A549 (cell line): ENCODE data around the gene ACOXL. TPM values are rescaled to one million over a fixed set of nuclear protein-coding genes. Genes with fewer than 3 reads are reported as not detected.
"Not testable (repeated sequence)": the region's sequence is repeated elsewhere in the genome, so short reads cannot be mapped to it uniquely, and the experiment has no call there.

Experiments
- ATAC-seq, 2 experiments: fragments of 200-7000 bp in 1 of 2; fragments of >200 bp in 1 of 2; cut with Nextera tagmentation in 1 of 2; cut with Tn5 transposase in 1 of 2; 3 replicates each; pipeline versions ENCODE4 v1.8.0 to v1.9.1; 2018 to 2020; ENCODE audit warnings: mild to moderate bottlenecking in 1 of 2, moderate library complexity in 1 of 2
- CTCF ChIA-PET: fragments of 300-600 bp; sonication (Branson Sonifier 250); formaldehyde crosslinking; extraction: SDS; loops from one replicate; lab custom pipeline; 2021; ENCODE audit warnings: antibody characterized with exemption, inconsistent platforms; lab: Yijun Ruan, JAX
- POLR2A ChIA-PET: fragments of 350-600 bp; formaldehyde crosslinking; extraction: SDS; loops from one replicate; lab custom pipeline; 2021; ENCODE audit warnings: antibody characterized with exemption, inconsistent platforms; lab: Yijun Ruan, JAX
- DNase-seq, 2 experiments: peaks; one replicate each; pipeline versions ENCODE4 v3.0.0 to v3.0.0-alpha.2; 2011 to 2016; ENCODE audit warnings: low read depth in 1 of 2, low spot score in 1 of 2
- FAIRE-seq: peaks from 2 replicates; lab custom pipeline; 2011; peaks lifted over from hg19 to GRCh38; lab: Jason Lieb, UNC
- H3K27ac ChIP-seq, 2 experiments: fragments of >200 bp; sonication (Bioruptor Twin); formaldehyde crosslinking; 3 replicates each; pipeline ENCODE4 v1.5.1; 2016 to 2017
- H3K4me1 ChIP-seq: fragments of >200 bp; sonication (Bioruptor Twin); formaldehyde crosslinking; 3 replicates; pipeline ENCODE4 v1.6.1; 2016
- H3K4me2 ChIP-seq: fragments of >200 bp; sonication (Bioruptor Twin); formaldehyde crosslinking; 3 replicates; pipeline ENCODE4 v1.6.1; 2016
- H3K4me3 ChIP-seq: fragments of >200 bp; sonication (Bioruptor Twin); formaldehyde crosslinking; 3 replicates; pipeline ENCODE4 v1.5.1; 2016
- H3K9me3 ChIP-seq: fragments of >200 bp; sonication (Bioruptor Twin); formaldehyde crosslinking; 3 replicates; pipeline ENCODE4 v1.6.1; 2016
- CEBPB ChIP-seq, 2 experiments: fragments of >200 bp in 1 of 2; sonication (Bioruptor Twin) in 1 of 2; formaldehyde crosslinking in 1 of 2; IDR thresholded peaks; 2 replicates each; pipeline ENCODE4 v1.6.1; 2012 to 2016
- EHF ChIP-seq: fragments of 250-450 bp; sonication (Bioruptor Pico); IDR thresholded peaks from 2 replicates; pipeline ENCODE4 v1.5.0; 2020; ENCODE audit warnings: mild to moderate bottlenecking
- FOSL2 ChIP-seq, 2 experiments: fragments of 450-650 bp in 1 of 2; fragments of >200 bp in 1 of 2; sonication (Bioruptor Twin) in 1 of 2; formaldehyde crosslinking; IDR thresholded peaks; 2 replicates each; pipeline versions ENCODE4 v1.5.0 to v1.6.1; 2016 to 2020; ENCODE audit warnings: mild to moderate bottlenecking in 1 of 2, moderate library complexity in 1 of 2
- FOXS1 ChIP-seq: fragments of 250-450 bp; sonication (Bioruptor Pico); IDR thresholded peaks from 2 replicates; pipeline ENCODE4 v1.5.0; 2020; ENCODE audit warnings: mild to moderate bottlenecking, moderate library complexity
- GATA3 ChIP-seq: IDR thresholded peaks from 2 replicates; pipeline ENCODE4 v1.6.1; 2012; ENCODE audit warnings: borderline replicate concordance
- HOXA7 ChIP-seq: fragments of 250-450 bp; sonication (Bioruptor Pico); IDR thresholded peaks from 2 replicates; pipeline ENCODE4 v1.5.0; 2020; ENCODE audit warnings: mild to moderate bottlenecking, moderate library complexity
- HOXB5 ChIP-seq: fragments of 250-450 bp; sonication (Bioruptor Pico); IDR thresholded peaks from 2 replicates; pipeline ENCODE4 v1.5.0; 2020; ENCODE audit warnings: mild to moderate bottlenecking, moderate library complexity
- JUNB ChIP-seq: fragments of >200 bp; sonication (Bioruptor Twin); formaldehyde crosslinking; IDR thresholded peaks from 2 replicates; pipeline ENCODE4 v1.6.1; 2016
- KDM5A ChIP-seq: fragments of 200-600 bp; sonication (generic); IDR thresholded peaks from 2 replicates; pipeline ENCODE4 v1.6.1; 2016; ENCODE audit warnings: antibody characterized with exemption, mild to moderate bottlenecking
- MYC ChIP-seq: IDR thresholded peaks from 2 replicates; pipeline ENCODE4 v1.6.1; 2012; ENCODE audit warnings: mild to moderate bottlenecking, inconsistent platforms, low read length, improper control_type of control experiment, borderline replicate concordance
- NFE2L2 ChIP-seq: fragments of 150-350 bp; conservative IDR thresholded peaks from 2 replicates; pipeline ENCODE4 v1.6.1; 2014; ENCODE audit warnings: low read length
- NR3C1 ChIP-seq: fragments of >200 bp; sonication (Bioruptor Twin); formaldehyde crosslinking; IDR thresholded peaks from 3 replicates; pipeline ENCODE4 v1.6.1; 2017
- RAD21 ChIP-seq, 2 experiments: fragments of >200 bp in 1 of 2; sonication (Bioruptor Twin) in 1 of 2; formaldehyde crosslinking in 1 of 2; IDR thresholded peaks in 1 of 2; conservative IDR thresholded peaks in 1 of 2; 2 replicates in 1 of 2; 3 replicates in 1 of 2; pipeline ENCODE4 v1.6.1; 2012 to 2018; ENCODE audit warnings: inconsistent platforms in 1 of 2
- TFCP2L1 ChIP-seq: fragments of 250-450 bp; sonication (Bioruptor Pico); IDR thresholded peaks from 2 replicates; pipeline ENCODE4 v1.5.0; 2021; ENCODE audit warnings: mild to moderate bottlenecking
- TP53 ChIP-seq: fragments of 250-450 bp; sonication (Bioruptor Pico); IDR thresholded peaks from 2 replicates; pipeline ENCODE4 v1.5.0; 2021; ENCODE audit warnings: mild to moderate bottlenecking, moderate library complexity
- ZC3H11A ChIP-seq: fragments of 450-650 bp; IDR thresholded peaks from 2 replicates; pipeline ENCODE4 v1.6.1; 2014; ENCODE audit warnings: antibody characterized with exemption, mild to moderate bottlenecking
- WGBS: methylation state at CpG from one replicate; pipeline ENCODE4 v1.1.6; 2017; ENCODE audit errors: missing lambda C conversion rate; 5-methylcytosine and 5-hydroxymethylcytosine counted together
- polyA plus RNA-seq, 4 experiments: library from polyadenylated mRNA; depleted of rRNA in 3 of 4; stranded (reverse); fragments of >200 nt; fragmentation: RNase III in 1 of 4; extraction: RNeasy Plus Mini Kit Qiagen cat#74134 plus additional on column Dnase treatment in 1 of 4; gene quantifications; 2 replicates in 3 of 4; 3 replicates in 1 of 4; pipeline ENCODE4 v1.2.3, GENCODE V29; 2011 to 2017
- TF ChIP-seq, protein P1 (sequence below): fragments of 450-650 bp; IDR thresholded peaks from 2 replicates; pipeline ENCODE4 v1.6.1; 2014; ENCODE audit warnings: antibody characterized with exemption
- TF ChIP-seq, protein P2 (sequence below): IDR thresholded peaks from 2 replicates; pipeline ENCODE4 v1.6.1; 2012
- TF ChIP-seq, protein P3 (sequence below): IDR thresholded peaks from 2 replicates; pipeline ENCODE4 v1.6.1; 2012
- TF ChIP-seq, protein P4 (sequence below): fragments of >200 bp; sonication (Bioruptor Twin); formaldehyde crosslinking; IDR thresholded peaks from 3 replicates; pipeline ENCODE4 v1.5.1; 2016
- TF ChIP-seq, protein P5 (sequence below): fragments of 200-600 bp; sonication (generic); IDR thresholded peaks from 2 replicates; pipeline ENCODE4 v1.6.1; 2016; ENCODE audit warnings: antibody characterized with exemption, mild to moderate bottlenecking, moderate library complexity
- TF ChIP-seq, protein P6 (sequence below): fragments of >200 bp; sonication (Bioruptor Twin); formaldehyde crosslinking; IDR thresholded peaks from 3 replicates; pipeline ENCODE4 v1.6.1; 2016

ACOXL gene
- polyA plus RNA-seq, 2 of the 4 experiments (the other 2 are of a cell fraction), result not detected

DNA sequence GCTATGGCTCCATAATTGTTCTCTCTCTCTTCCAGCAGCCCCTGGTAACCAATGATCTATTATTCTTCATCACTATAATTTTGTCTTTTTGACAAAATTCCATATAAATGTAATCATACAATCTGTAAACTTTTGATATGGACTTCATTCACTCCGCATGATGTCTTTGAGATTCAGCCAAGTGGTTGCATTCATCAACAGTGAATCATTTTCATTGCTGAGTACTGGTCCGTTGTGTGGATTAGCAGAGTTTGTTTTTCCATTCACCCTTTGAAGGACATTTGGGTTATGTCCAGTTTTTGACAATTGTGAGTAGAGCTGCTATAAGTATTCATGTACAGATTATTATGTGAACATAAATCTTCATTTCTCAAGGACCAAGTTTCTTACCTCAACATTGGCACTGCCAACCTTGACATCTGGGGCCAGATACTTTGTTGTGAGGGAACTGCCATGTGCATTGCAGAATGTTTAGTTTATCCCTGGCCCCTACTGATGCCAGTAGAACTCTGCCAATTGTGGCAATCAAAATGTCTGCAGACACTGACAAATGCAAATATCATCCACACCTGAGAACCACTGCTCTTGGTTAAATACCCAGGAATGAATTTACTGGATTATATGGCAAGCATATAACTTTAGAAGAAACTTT, 340.0 kb downstream of the ACOXL start:
- no peak overlapping the region for H3K4me3 ChIP-seq
- ChIA-PET POLR2A (no interaction called here), CTCF (no interaction called here)
- ATAC-seq, result peak; percentile 86 to 88
- WGBS, result 3% methylated on average over 2 of the region's 2 CpGs
- TF ChIP-seq GATA3 (0 out of 2 replicates have a peak, but pooled peaks have one; percentile 35), JUNB (peak; percentile 51; the same call in 1 of the 2 replicates), FOXS1 (CRISPR knock-in tag) (no peak), FOSL2 (IDR thresholded peaks at IDR 0.05) (peak; percentile 34; the same call in 1 of the 2 replicates), FOSL2 (CRISPR knock-in tag; IDR thresholded peaks at IDR 0.05) (peak; percentile 48), ZC3H11A (no peak)
- TF ChIP-seq, protein P1, sequence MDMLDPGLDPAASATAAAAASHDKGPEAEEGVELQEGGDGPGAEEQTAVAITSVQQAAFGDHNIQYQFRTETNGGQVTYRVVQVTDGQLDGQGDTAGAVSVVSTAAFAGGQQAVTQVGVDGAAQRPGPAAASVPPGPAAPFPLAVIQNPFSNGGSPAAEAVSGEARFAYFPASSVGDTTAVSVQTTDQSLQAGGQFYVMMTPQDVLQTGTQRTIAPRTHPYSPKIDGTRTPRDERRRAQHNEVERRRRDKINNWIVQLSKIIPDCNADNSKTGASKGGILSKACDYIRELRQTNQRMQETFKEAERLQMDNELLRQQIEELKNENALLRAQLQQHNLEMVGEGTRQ, result no peak
- TF ChIP-seq, all 56 proteins: peak for 3
- peak overlapping the region; percentile 67 for H3K4me2 ChIP-seq
- peaks cover 18% of the 10 kb centered on the region for H3K4me1 ChIP-seq
- peak in 1 of 2 experiments; percentile 44 for DNase-seq
- peak overlapping the region in 1 of 2 experiments; percentile 27; a peak in 1 of 6 replicates for H3K27ac ChIP-seq
- FAIRE-seq, result no peak
- H3K9me3 ChIP-seq, result peaks cover 11% of the 10 kb centered on the region

DNA sequence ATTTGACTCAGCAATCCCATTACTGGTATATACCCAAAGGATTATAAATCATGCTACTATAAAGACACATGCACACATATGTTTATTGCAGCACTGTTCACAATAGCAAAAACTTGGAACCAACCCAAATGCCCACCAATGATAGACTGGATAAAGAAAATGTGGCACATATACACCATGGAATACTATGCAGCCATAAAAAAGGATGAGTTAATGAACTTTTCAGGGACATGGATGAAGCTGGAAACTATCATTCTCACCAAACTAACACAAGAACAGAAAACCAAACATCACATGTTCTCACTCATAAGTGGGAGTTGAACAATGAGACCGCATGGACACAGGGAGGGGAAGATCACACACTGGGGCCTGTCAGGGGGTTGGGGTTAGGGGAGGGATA, 350.3 kb downstream of the ACOXL start:
- WGBS, result 0% methylated on average over 1 of the region's 1 CpG
- not testable (repeated sequence) for ATAC-seq

DNA sequence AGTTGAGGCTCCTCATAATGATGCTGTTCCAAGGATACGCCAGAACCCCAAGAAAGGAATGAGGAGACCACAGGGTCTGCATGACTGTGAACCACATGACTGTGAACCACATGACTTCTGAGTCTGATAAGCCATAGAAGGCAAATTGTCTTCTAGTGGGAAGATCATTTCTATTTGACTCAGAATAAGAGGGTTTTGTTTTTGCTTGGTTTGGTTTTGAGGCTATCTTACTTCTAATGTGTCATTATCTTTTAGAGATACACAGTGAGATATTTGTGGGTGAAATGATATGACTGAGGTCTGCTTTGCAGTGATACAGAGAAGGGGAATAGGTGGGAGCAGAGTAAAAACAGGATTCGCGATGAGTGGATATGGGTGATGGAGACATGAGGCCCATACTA, 359.4 kb downstream of the ACOXL start:
- no peak overlapping the region for H3K27ac ChIP-seq
- ChIA-PET CTCF (interaction anchor here (0.6 kb wide), 1 partner anchor 280 kb away, joined by 3 read pairs; no protein-coding TSS in a partner anchor), POLR2A (no interaction called here)
- H3K4me1 ChIP-seq, result no peaks in the 10 kb centered on the region
- no peak for FAIRE-seq
- no peaks in the 10 kb centered on the region for H3K9me3 ChIP-seq
- DNase-seq, result no peak
- H3K4me2 ChIP-seq, result no peak overlapping the region
- no peak for ATAC-seq
- 85% methylated on average over 3 of the region's 3 CpGs for WGBS
- H3K4me3 ChIP-seq, result no peak overlapping the region
- TF ChIP-seq HOXA7, result no peak
- no peak for TF ChIP-seq ZC3H11A
- TF ChIP-seq TFCP2L1, result no peak
- TF ChIP-seq EHF (CRISPR knock-in tag), result no peak
- no peak for TF ChIP-seq MYC
- TF ChIP-seq, protein P2, sequence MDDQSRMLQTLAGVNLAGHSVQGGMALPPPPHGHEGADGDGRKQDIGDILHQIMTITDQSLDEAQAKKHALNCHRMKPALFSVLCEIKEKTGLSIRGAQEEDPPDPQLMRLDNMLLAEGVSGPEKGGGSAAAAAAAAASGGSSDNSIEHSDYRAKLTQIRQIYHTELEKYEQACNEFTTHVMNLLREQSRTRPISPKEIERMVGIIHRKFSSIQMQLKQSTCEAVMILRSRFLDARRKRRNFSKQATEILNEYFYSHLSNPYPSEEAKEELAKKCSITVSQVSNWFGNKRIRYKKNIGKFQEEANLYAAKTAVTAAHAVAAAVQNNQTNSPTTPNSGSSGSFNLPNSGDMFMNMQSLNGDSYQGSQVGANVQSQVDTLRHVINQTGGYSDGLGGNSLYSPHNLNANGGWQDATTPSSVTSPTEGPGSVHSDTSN, result no peak
- no peak for TF ChIP-seq HOXB5 (CRISPR knock-in tag)
- TF ChIP-seq, protein P3, sequence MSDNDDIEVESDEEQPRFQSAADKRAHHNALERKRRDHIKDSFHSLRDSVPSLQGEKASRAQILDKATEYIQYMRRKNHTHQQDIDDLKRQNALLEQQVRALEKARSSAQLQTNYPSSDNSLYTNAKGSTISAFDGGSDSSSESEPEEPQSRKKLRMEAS, result no peak
- TF ChIP-seq NFE2L2, result no peak
- TF ChIP-seq, protein P4, sequence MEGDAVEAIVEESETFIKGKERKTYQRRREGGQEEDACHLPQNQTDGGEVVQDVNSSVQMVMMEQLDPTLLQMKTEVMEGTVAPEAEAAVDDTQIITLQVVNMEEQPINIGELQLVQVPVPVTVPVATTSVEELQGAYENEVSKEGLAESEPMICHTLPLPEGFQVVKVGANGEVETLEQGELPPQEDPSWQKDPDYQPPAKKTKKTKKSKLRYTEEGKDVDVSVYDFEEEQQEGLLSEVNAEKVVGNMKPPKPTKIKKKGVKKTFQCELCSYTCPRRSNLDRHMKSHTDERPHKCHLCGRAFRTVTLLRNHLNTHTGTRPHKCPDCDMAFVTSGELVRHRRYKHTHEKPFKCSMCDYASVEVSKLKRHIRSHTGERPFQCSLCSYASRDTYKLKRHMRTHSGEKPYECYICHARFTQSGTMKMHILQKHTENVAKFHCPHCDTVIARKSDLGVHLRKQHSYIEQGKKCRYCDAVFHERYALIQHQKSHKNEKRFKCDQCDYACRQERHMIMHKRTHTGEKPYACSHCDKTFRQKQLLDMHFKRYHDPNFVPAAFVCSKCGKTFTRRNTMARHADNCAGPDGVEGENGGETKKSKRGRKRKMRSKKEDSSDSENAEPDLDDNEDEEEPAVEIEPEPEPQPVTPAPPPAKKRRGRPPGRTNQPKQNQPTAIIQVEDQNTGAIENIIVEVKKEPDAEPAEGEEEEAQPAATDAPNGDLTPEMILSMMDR, result no peak
- TF ChIP-seq, protein P5, sequence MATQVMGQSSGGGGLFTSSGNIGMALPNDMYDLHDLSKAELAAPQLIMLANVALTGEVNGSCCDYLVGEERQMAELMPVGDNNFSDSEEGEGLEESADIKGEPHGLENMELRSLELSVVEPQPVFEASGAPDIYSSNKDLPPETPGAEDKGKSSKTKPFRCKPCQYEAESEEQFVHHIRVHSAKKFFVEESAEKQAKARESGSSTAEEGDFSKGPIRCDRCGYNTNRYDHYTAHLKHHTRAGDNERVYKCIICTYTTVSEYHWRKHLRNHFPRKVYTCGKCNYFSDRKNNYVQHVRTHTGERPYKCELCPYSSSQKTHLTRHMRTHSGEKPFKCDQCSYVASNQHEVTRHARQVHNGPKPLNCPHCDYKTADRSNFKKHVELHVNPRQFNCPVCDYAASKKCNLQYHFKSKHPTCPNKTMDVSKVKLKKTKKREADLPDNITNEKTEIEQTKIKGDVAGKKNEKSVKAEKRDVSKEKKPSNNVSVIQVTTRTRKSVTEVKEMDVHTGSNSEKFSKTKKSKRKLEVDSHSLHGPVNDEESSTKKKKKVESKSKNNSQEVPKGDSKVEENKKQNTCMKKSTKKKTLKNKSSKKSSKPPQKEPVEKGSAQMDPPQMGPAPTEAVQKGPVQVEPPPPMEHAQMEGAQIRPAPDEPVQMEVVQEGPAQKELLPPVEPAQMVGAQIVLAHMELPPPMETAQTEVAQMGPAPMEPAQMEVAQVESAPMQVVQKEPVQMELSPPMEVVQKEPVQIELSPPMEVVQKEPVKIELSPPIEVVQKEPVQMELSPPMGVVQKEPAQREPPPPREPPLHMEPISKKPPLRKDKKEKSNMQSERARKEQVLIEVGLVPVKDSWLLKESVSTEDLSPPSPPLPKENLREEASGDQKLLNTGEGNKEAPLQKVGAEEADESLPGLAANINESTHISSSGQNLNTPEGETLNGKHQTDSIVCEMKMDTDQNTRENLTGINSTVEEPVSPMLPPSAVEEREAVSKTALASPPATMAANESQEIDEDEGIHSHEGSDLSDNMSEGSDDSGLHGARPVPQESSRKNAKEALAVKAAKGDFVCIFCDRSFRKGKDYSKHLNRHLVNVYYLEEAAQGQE, result no peak
- TF ChIP-seq KDM5A, result no peak
- no peak for TF ChIP-seq TP53 (CRISPR knock-in tag)
- TF ChIP-seq FOXS1 (CRISPR knock-in tag), result no peak
- no peak for TF ChIP-seq JUNB
- no peak for TF ChIP-seq CEBPB (IDR thresholded peaks at IDR 0.05)
- TF ChIP-seq NR3C1, result no peak
- no peak for TF ChIP-seq RAD21 (conservative IDR thresholded peaks at IDR 0.05 in 1 of 2, IDR thresholded peaks at IDR 0.05 in 1 of 2)
- TF ChIP-seq, protein P6, sequence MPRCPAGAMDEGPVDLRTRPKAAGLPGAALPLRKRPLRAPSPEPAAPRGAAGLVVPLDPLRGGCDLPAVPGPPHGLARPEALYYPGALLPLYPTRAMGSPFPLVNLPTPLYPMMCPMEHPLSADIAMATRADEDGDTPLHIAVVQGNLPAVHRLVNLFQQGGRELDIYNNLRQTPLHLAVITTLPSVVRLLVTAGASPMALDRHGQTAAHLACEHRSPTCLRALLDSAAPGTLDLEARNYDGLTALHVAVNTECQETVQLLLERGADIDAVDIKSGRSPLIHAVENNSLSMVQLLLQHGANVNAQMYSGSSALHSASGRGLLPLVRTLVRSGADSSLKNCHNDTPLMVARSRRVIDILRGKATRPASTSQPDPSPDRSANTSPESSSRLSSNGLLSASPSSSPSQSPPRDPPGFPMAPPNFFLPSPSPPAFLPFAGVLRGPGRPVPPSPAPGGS, result no peak

More for the DNA sequence above, 350.3 kb downstream of the ACOXL start:
- peaks cover 11% of the 10 kb centered on the region; the same call in 1 of the 3 replicates for H3K9me3 ChIP-seq
- H3K4me3 ChIP-seq, H3K4me2 ChIP-seq, CTCF ChIA-PET, POLR2A ChIA-PET, H3K4me1 ChIP-seq, H3K27ac ChIP-seq, FAIRE-seq, DNase-seq: not testable (repeated sequence)
